Liver (tissue), 5 donors: ENCODE measurements around the gene KIRREL1. TPM values are rescaled to one million over a fixed set of nuclear protein-coding genes. Genes with fewer than 3 reads are reported as not detected.

Experiments used
- ATF3 ChIP-seq: IDR thresholded peaks from 2 replicates; pipeline ENCODE4 v1.6.1; 2016; ENCODE audit warnings: antibody characterized with exemption
- FOXA1 ChIP-seq: IDR thresholded peaks from 2 replicates; pipeline ENCODE4 v1.6.1; 2016; ENCODE audit warnings: antibody characterized with exemption
- RAD21 ChIP-seq, 2 donors: IDR thresholded peaks; 2 replicates each; pipeline ENCODE4 v1.6.1; 2016; ENCODE audit warnings: antibody characterized with exemption in 2 of 2, mild to moderate bottlenecking in 2 of 2
- REST ChIP-seq: IDR thresholded peaks from 2 replicates; pipeline ENCODE4 v1.6.1; 2016; ENCODE audit warnings: antibody characterized with exemption, mild to moderate bottlenecking
- polyA plus RNA-seq, 2 donors: library from polyadenylated mRNA; stranded (reverse) in 1 of 2; unstranded in 1 of 2; fragments of 200-250 nt in 1 of 2; fragments of >200 nt in 1 of 2; fragmentation: Nextera tagmentation in 1 of 2; extraction: Ambion mirVana in 1 of 2; gene quantifications; one replicate each; pipeline versions ENCODE4 v1.2.1 to v1.2.3, GENCODE V29; 2013 to 2015
- total RNA-seq, 2 donors: library from RNA; depleted of rRNA; stranded (reverse); fragments of >200 nt; gene quantifications; one replicate each; pipeline ENCODE4 v1.2.3, GENCODE V29; 2014
- donor health status: healthy.
- donor health status: healthy.
- donor health status: healthy.

KIRREL1 gene
- total and polyA plus RNA-seq, 4 donors = 0.82 to 6.0 (median 3.1) TPM

GRCh38 chr1:158149175-158149574 is 155.7 kb downstream of the KIRREL1 start (continued):
- TF ChIP-seq REST (no peak), ATF3 (no peak), RAD21 (IDR thresholded peaks at IDR 0.05) (no peak), FOXA1 (no peak)

Other genes starting within 250 kb of the KIRREL1 start
- under 1 TPM; 0.08 to 0.23 TPM for gene FCRL2, start 216.5 kb upstream of the KIRREL1 start, total RNA-seq
- under 1 TPM in 1 of 2 donors, not detected in 1; 0.43 TPM for gene FCRL2, start 216.5 kb upstream of the KIRREL1 start, polyA plus RNA-seq
- gene FCRL1, start 173.5 kb upstream of the KIRREL1 start, total RNA-seq = under 1 TPM; 0.50 to 0.84 TPM
- under 1 TPM; 0.02 to 0.47 TPM for gene FCRL1, start 173.5 kb upstream of the KIRREL1 start, polyA plus RNA-seq
- gene CD5L, start 151.8 kb upstream of the KIRREL1 start, total RNA-seq = 100 to 1,000 TPM in 1 of 2 donors, 10 to 100 TPM in 1; 14.1 to 124 TPM
- gene CD5L, start 151.8 kb upstream of the KIRREL1 start, polyA plus RNA-seq = 10 to 100 TPM in 1 of 2 donors, 1 to 10 TPM in 1; 7.9 to 56.7 TPM
- gene CD1D, start 187.2 kb downstream of the KIRREL1 start, total RNA-seq = 1 to 10 TPM; 1.1 to 8.4 TPM
- 1 to 10 TPM; 1.7 to 6.3 TPM for gene CD1D, start 187.2 kb downstream of the KIRREL1 start, polyA plus RNA-seq